ENCODE data around the gene LHPP.
"Not testable (repeated sequence)": the region's sequence is repeated elsewhere in the genome, so short reads cannot be mapped to it uniquely, and the experiment has no call there.

Gene LHPP

DNA sequence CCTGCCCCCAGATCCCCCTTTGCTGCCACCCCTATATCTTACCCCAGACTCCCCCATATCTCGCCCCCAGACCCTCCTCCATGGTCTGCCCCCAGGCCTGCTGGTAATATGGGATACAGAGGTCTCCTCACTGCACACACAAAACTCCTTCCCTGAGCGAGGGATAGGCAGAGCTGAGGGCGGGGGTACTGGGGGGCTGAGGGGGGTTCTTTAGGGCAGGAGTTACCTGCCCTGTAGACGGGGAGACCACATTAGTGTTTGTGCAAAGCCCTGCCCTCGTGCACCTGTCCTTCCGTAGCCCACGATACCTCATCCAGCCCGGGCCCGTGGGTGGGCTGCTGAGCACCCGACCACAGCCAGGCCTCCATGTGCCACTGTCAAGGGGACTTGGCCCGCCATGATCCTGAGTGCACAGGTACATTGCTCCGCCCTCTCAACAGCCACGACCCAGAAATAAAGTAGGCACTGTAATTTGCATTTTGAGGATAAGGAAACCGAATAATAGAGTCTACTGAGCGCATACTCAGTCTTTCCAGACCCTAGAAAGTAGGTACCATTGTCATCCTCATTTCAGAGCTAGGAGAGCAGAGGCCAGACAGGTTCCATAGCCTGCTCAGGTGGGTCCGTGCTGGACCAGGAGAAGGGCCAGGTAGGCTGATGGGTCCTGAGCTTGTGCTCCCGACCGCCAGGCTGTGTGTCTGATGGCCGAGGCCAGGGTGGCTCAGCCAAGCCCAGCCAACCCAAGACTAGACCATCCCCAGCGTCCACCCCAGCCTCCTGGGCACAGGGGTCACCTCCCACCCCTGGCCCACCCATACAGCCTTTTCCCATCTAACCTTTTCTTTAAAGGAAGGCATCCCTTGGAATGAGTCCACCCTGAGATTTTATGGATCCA is 115.2 kb downstream of the LHPP start:
- no peak for DNase-seq

DNA sequence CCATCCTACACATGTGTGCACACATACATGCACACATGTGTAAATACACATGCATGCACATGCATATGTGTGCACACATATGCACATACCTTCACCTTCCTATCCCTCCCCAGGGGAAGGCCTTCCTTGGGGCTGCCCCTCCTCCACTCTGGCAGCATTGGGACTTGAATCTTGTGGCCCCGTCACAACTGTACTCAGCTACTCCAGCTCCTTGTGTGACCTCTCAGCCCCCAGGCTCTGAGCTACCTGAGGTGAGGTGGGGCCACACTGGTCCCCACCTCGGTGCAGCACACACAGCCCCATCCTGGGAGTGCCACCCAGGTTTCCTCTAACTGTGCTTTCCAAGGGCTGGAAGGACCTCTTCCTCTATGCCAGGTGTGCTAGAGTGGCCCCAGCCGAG is 116.0 kb downstream of the LHPP start:
- no peak for DNase-seq

DNA sequence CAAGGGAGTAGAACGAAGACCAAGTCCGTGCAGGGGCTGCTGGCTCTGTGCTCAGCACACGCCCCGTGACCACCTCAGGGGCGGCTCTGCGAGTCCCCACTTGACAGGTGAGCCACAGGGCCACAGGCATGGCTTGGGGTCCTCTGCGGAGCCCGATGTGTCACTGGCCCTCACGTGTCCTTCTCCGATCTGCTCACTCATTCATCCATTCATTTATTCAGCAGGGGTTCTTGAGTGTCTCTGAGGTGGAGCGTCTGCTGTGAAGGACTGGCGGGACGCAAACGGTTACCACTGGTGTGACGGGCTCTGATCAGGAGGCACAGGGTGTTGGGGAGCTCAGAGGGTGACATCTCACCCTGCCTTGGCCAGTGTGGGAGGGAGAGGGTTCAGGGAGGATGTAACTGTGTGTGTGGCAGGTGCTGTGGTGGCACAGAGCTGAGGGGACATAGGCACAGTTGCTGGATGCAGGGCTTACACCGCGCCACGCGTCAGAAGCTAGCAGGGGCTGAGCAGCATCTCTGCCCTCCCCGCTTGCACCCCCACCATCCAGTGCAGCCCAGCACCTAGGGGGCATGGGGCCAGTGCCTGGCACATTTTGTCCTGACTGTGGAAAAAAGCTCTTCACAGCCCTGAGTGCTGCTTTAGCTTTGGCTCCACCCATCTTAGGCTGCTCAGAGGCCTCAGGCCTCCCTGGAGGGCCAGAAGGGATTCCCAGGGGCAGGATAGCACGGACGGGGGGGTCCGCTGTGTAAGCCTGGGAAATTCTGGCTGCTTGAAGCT is 116.8 kb downstream of the LHPP start:
- no peak for DNase-seq

DNA sequence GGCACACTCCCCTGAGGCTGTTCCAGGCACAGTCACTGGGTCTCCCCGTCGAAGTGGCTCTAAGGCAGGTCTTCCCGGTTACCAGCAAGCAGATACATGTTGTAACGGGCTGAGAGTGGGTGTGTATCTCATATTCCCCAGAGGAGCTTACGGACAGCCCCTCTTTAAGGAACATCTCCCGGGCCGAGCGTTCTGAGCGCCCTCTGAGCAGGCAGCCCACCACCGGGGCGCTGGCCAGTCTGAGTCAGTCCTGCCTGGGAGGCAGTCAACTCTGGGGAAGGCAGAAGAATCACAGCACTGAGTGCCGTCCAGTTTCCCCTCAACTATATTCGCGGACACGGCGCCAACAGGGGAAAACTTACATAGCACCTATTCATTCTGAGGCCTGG is 117.4 kb downstream of the LHPP start:
- DNase-seq: no peak

DNA sequence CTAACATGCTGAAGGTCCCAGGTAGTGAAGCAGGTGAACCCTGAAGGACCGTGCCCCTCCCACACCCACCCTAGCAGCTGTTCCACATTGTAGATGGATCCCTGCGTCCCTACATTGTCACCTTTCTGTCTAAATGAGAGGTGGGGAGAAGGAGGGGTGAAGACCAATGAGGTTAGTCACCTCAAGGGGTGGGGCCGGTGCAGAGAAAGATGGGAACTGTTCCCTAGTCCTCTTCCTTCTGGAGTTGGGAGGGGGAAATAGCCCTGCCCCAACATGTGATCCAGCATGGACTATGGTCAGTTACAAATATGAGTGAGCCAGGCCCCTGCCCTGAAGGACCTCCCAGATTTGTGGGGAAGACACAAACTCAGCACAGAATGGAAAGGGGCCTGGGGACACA is 124.5 kb downstream of the LHPP start:
- no peak for DNase-seq

DNA sequence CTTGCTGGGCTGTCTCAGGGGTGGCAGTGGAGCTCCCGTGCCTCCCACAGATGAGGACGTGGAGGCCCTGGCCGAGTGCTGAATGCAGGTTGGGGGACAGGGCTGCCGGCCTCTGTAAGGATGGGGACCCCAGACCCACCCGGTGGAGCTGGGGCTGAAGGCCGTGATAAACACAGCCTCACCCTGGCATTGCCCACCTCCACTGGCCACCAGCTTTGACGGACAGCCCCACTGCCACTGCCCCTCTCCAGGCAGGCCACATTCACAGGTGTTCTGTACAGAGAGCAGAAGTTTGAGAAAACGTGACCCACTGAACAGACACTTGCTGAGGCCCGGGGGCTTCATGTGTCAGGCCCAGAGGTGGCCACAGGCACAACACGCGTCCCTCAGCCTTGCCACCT is 126.2 kb downstream of the LHPP start:
- no peak for DNase-seq

DNA sequence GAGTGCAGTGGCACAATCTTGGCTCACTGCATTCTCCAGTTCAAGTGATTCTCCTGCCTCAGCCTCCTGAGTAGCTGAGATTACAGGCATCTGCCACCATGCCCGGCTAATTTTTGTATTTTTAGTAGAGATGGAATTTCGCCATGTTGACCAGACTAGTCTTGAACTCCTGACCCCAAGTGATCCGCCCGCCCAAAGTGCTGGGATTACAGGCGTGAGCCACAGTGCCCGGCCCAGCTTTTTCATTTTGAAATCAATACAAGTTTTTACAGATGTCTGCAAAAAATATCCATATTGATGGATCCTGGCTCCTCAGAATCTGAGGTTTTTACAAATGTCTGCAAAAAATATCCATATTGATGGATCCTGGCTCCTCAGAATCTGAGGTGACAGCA is 126.7 kb downstream of the LHPP start:
- DNase-seq: not testable (repeated sequence)

DNA sequence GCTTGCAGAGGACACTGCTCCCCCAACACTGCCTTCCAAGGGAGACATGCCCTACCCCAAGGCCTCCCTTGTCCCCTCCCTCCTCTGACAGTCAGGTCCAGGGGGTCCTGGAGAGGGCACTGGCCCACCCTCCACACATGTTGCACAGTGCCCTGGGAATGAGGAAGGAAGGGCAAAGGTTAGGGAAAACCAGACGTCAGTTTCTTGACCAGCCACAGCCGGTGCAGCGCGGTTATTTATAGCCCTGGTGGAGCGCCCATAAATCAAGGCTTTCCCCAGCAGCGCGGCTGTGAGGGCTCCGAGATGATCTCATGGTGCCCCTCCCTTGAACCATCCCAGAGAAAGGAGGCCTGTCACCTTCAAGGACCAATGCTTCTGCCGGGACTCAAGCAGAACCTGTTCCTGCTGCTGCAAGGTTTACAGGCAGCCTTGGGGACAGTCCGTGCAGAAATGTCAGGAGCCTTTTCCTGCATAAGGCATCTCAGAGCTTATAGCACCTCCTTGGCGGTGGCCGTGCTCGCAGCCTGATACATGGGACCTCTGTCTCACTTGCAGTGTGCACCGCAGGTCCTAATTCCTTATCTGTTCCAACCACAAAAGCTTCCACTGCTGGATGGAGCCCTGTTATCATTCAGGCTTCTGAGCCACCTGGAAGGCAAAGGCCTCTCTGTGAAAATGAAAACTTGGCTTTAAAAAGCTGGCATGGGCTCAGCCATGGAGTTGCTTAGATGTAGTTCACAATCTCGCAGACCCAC is 127.3 kb downstream of the LHPP start:
- no peak for DNase-seq

DNA sequence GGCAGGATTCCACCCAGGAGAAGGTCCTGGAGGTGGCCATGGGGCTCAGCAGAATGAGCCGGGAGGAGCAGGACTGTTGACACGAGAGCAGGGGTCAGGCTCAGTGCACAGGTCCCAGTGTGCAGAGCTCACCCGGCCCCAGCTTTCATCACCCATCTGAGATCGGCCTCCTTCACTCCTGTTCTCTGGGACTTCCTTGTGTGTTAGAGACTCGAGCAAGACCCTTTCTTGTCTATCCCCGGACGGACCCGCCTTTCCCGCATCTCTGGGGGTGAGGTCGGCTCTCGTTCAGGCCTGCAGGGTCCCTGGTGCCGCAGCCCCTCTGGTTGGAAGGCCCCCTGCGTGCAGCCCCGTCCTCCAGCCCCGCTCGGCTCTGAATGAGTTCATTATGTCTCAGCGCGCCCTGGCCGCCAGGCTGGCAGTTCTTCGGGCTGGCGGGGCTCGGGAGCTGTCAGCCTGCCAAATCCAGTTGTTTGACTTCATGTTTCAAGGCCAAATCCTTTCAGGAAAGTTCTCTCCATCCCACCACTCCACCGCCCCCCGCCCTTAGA is 127.9 kb downstream of the LHPP start:
- DNase-seq: no peak

DNA sequence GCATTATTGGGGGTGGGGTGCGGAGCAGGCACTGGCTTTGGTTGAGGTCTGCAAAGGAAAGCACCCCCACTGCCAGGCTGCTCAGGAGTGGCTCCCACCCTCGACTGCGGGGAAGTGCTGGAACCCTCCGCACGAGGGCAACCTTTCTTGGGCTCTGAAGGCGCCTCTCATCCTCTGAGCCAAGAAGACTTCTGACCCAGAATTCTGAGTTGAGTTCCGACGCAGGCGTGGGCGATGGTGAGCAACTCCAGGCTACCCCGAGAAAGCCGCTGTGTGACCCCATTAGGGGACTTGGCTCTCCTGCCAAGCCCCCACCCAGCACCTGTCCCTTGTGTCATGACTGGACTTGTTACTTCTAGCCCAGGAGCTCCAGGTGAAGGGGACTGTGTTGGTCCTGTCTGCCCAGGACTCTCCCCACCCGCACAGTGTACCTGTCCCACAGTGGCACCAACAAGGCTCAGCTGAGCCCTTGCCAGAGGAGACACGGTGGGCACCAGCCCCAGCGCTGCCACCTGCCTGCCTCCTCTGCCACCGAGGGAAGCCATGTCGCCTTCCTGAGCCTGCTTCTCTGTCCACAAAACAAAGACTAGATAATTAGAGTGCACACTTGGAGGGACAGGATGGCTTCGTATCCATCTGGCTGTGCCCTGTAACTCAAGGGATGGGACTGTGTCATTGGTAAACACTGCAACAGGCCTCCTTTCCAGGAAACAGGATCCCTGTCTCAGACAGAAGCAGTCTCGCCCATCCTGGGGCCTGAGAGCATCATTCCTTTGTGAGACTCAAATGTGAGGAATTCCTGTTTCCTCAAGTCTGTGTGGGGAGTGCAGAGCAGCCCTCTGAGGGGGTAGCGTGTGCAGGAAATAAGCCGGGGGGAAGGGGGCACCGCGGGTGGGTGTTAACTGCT is 128.8 kb downstream of the LHPP start:
- no peak for DNase-seq

DNA sequence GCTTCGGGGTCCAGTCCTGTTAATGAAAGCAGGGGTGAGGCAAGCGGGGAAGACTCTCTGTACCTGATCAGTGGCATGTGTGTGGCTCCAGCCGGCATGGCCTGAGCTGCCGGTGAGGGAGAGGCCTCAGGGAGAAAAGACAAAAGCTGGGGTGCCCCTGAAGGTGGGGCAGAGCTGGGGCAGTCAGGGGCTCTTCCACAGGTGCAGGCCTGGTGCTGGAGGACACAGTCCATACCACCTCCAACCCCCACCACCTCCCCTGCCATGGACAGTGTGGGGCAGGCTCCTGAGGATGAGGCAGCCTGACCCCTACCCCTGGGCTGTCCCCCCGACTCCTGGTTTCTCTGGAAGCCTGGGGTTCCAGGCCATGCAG is 129.5 kb downstream of the LHPP start:
- no peak for DNase-seq

DNA sequence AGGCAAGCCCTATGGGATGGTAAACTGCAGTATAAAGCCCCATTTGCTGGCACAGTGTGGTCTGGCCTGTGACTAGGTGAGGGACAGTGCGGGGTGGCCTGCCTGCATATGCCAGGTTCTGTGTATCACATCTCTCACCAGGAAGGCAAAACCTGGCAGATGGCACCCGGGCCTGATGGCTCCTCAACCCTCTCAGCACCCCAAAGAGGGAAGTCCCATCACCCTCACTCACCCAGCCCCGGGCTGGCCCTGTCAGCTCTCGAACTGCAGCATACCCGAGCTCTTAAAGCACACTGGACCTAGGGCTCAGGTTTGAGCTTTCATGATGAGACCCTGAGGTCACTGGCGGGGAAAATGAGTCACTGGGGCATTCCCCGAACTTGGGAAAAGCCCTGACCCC is 130.5 kb downstream of the LHPP start:
- no peak for DNase-seq

DNA sequence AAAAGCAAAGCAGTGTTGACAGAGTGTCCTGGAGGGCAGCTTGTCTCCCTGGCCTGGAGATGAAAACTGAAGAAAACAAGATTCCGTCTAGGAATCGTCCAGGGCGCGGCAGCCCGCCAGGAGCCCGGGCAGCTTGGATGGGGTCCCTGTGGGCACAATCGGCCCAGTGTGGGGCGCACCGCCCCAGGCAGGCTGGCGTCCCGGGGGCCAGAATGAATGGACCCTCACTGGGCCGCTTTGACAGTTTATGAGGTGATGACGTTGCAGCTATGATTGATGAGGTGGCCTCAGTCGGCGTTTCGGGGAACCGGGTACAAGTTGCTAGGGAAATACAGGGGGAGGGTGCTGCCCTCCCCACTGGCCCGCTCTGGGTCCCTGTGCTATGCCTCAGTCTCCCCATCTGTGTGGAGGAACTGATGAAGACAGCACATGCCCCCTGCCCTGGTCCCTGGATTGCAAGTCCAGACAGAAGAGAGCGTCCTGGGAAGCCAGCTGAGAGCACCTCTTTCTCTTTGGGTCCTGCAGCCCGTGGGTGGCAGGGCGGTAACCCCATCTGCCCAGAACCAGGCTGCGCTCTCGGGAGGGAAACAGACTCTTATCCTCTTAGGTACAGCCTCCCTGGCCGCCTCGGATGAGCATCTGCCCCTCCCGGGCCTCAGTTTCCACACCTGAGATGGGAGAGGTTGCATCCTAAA is 131.3 kb downstream of the LHPP start:
- DNase-seq: no peak

DNA sequence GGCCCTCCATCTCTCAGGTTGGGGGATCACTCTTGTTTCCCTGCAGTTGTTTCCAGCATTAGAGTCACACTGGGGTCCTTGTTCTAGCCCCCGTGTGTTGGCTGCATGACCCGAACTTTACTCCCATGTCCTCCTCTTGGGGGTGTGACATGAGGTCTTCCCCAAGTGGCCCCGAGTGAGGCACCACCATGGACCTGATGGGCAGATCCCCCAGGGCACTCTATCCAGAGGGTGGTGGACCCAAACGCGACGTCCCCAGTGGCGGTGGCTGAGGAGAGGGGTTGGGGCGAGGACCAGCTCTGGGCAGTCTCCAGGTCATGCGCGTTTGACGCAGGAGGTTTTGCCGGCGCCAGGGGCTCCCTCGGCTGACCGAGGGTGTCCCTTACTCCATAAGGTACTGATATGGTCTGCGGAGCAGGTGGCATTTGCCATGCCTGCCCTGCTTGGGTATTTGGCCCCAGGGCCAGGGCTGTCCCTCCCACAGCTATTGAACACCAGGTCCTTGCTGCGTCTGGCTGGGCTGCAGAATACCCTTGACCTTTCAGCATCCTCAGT is 131.9 kb downstream of the LHPP start:
- DNase-seq: no peak

DNA sequence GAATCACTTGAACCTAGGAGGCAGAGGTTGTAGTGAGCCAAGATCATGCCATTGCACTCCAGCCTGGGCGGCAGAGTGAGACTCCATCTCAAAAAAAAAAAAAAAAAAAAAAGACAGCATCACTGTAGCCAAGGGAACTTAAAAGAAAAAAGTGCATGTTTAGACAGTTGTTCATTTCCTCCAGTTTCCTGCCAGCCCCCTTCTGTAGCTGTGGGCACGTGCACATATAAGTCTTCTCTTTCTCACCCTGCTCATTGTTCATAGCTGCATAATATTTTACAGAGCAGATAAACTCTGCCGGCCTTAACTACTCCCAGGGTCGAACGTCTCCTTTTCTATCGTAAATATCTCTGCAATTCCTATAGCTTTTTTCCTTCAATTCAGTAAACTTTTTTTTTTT is 132.6 kb downstream of the LHPP start:
- DNase-seq: no peak

DNA sequence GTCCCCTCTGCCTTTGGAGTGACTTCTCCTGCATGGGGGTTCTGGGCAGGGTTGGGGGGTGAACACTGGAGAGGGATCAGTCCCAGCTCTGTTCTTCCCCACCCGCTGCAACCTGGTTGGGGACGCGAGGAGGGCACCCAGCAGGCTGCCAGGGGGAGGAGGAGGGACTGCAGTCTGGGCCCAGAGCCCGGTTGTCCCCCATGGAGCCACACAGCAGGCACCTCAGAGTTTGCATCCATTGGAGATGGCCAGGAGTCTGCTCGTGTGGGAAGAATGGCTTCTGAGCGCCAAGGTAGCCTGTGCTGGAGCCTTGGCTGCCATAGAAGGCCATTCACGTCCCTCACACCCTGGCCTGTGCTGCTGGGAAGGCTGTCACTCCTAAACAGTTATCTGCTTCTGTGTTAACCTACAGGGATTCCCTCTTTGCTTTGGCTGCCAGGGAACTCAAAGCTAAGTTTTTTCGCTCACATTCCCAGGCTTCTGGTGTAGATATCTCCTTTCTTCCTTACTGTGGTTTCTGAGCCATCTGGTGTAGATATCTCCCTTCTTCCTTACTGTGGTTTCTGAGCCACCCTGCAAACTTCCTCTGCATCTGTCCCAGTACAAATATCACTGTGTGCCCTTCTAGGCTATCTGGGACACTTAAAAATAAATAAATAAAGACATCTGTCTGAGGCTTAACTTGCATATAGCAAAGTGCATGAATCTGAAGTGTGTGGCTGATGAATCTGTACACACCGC is 133.7 kb downstream of the LHPP start:
- no peak for DNase-seq

DNA sequence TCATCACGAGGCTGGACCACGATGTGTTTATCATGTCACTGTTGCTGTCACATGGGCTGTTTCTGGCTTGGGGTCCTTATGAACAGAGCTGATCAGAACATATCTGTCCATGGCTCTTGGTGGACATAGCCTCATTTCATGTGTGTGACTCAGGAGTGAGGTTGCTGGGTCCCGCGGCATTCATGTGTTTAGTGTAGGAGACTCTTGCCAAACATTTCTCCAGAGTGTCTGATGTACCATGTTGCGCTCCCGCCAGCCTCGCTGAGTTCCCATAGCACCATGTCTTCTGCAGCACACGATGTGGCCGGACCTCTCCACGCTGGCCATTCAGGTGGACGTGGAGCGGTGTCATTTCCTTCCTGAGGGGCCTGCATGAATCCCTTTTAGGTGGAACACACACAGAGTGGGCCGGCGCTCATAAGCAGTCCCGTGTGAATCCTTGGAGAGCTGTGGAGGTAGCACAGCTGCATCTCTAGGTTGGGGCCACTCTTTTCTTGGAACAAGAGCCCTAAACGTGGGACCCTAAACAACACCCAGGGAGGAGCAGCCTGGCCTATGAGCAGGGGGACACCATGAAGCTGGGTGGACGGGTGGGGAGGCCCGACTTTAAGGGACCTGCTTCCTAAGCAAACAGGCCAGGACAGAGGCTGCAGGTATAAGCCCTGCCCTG is 134.6 kb downstream of the LHPP start:
- no peak for DNase-seq

DNA sequence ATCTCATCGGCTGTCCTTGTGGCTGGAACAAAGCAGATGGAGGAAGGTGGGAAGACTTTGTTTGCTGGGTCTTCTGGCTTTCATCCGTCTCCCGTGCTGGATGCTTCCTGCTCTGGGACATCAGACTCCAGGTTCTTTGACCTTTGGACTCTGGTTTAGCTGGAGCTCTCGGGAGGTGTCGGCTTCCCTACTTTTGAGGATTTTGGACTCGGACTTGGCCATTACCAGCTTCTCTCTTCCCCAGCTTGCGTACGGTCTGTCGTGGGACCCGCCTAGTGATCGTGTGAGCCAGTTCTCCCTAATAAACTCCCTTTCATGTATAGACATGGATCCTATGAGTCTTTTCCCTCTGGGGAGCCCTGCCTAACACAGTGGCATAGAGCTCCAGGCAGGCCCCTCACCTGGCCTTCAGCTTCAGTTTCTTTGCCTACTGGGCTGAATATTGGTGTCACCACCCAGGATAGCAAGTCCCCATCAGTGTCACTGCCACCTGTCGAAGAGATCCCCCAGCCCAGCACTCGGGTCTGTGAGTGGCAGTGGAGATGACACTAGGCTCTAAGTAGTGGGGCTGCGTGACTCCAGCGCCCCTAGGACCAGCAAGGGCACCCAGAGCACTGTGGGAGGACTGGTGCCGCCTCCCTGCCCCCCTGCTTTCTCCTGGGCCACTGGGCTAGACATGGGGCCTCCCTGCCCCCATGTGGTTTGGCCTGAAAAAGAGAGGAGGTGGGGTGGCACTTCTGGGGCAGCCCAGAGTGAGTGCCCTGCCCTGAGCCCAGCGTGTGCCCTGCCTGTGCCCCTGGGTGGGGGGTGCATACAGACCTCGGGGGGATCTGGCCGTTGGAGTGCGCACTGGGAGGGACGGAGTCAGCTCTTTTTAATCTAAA is 135.6 kb downstream of the LHPP start:
- DNase-seq: no peak

DNA sequence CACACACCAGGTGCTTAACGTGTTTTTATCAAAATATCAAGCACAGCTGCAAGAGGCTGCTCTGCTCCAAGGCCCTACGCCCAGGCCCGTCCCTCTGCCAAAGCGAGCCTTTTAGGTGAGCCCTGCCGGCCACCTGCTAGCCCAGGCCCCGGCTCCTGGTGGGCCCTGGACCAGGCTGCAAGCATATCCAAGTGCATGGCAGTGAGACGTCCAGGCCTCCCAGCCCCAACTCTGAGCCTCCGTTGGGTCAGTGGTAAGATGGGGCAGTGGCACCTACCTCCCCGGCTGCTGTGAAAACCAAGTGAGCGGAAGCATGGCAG is 136.2 kb downstream of the LHPP start:
- no peak for DNase-seq
